ENCODE measurements around the gene B3GNT5. TPM values are rescaled to one million over a fixed set of nuclear protein-coding genes. Genes with fewer than 3 reads are reported as not detected.

Gene B3GNT5
- total and polyA plus RNA-seq, 3 donors from 2014 or later: 5.9 to 18.3 (median 6.3) TPM

DNA sequence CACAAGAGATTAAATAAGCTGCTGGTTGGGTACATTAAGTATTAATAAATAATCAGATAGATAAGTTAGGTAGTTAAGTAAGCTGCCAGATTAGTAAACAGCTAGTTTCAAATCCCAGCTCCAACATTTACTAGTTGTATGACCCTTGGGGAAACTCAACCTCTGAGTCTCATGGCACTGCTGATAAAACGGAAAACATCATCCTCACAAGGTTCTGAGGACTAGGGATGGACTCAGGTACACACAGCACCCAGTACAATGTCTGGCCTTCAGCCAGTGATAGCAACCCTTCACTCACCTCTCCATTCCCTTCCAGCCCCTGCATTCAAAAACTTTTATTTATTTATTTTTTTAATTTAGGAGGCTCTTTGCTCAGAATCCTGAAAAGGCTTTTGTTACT, 32.3 kb downstream of the B3GNT5 start:
- intact Hi-C loops (cut with DNase I; ENCODE audit: low total_unique reads): no loop called here
- Histone ChIP-seq H3K9me3 (no peaks in the 10 kb centered on the region), H3K4me3 (no peak overlapping the region), H3K36me3 (ENCODE audit: low read depth, missing control alignments) (no peaks in the 10 kb centered on the region), H3K4me1 (no peaks in the 10 kb centered on the region), H3K27me3 (no peaks in the 10 kb centered on the region), H3K27ac (no peak overlapping the region)
- DNase-seq: no peak
- no peak for TF ChIP-seq POLR2A (IDR thresholded peaks at IDR 0.05)
- TF ChIP-seq, protein P1, sequence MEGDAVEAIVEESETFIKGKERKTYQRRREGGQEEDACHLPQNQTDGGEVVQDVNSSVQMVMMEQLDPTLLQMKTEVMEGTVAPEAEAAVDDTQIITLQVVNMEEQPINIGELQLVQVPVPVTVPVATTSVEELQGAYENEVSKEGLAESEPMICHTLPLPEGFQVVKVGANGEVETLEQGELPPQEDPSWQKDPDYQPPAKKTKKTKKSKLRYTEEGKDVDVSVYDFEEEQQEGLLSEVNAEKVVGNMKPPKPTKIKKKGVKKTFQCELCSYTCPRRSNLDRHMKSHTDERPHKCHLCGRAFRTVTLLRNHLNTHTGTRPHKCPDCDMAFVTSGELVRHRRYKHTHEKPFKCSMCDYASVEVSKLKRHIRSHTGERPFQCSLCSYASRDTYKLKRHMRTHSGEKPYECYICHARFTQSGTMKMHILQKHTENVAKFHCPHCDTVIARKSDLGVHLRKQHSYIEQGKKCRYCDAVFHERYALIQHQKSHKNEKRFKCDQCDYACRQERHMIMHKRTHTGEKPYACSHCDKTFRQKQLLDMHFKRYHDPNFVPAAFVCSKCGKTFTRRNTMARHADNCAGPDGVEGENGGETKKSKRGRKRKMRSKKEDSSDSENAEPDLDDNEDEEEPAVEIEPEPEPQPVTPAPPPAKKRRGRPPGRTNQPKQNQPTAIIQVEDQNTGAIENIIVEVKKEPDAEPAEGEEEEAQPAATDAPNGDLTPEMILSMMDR (IDR thresholded peaks at IDR 0.05): no peak
- whole genome bisulfite sequencing, 2 donors: 75 to 79% methylated on average over 1 of the region's 1 CpG

DNA sequence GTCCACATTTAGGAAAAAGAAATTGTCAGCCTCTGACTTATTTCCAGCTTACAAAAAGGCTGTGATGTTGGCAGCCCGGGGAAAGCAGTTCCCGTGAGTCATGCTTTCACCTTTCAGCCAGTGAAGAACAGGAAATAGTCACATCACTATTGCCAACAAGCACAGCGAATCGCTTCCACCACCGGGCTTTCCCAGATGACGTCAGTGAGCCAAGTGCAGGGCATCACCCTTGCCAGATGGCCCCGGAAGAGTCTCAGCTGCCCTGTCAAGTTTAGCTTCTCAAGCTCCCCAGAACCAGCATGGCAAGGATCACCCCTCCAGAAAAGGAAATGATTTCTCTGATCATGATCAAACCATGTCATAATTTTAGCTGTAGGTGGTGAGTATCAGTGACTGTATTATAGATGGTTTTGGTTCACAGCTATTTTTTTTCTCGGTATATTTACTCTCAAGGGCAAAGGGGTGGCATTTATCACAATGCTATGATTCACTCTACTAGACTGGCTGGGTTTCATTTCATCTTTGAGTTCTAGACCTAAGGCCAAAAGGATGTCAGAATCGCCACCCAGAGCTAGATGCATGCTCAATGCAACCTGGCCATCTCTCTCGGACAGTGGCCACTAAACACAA, 32.9 kb downstream of the B3GNT5 start:
- no peak for TF ChIP-seq POLR2A (IDR thresholded peaks at IDR 0.05)
- TF ChIP-seq, protein P1 (IDR thresholded peaks at IDR 0.05): no peak
- DNase-seq: peak; percentile 59
- H3K4me3 ChIP-seq: no peak overlapping the region
- no peaks in the 10 kb centered on the region for H3K36me3 ChIP-seq (ENCODE audit: low read depth, missing control alignments)
- no peaks in the 10 kb centered on the region for H3K27me3 ChIP-seq
- 42 to 44% methylated on average over 10 of the region's 10 CpGs for WGBS, 2 donors
- H3K9me3 ChIP-seq: no peaks in the 10 kb centered on the region
- H3K27ac ChIP-seq: peak overlapping the region in 1 of 2 donors; percentile 14
- no peaks in the 10 kb centered on the region for H3K4me1 ChIP-seq
- intact Hi-C loops (cut with DNase I; ENCODE audit: low total_unique reads): no loop called here

DNA sequence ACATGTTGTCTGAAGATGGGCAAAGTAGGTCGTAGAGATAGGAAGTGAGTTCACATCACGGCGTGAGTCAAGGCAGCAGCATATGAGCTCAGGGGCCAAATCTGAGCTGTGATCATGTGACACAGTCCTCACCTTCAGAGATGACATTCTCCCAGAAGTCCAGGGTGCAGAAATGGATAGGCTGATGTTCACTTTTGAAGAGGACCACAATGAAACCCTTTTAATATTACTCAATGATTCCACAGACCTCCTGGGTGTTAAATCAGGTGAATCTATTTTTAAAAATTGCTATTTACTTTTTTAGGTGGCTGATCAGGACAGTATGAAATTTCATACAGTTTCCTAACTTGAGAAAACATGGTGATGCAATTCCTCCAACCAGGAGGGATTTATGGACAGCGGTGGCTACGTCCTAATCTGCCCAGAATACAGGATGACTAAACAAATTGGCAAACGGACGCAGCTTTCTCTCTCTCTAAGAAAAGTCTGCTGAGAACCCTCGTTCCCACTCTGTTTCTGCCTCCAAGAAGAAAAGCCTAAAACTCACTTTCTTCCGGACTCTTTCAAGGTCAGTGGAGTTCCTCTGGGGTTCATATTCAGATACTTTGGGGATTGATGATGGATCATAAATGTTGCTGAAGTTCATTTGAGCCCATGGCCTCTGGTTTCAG, 34.4 kb downstream of the B3GNT5 start:
- Histone ChIP-seq H3K36me3 (ENCODE audit: low read depth, missing control alignments) (no peaks in the 10 kb centered on the region), H3K4me3 (no peak overlapping the region), H3K27me3 (no peaks in the 10 kb centered on the region), H3K9me3 (no peaks in the 10 kb centered on the region), H3K4me1 (no peaks in the 10 kb centered on the region), H3K27ac (no peak overlapping the region)
- no peak for DNase-seq
- TF ChIP-seq POLR2A (IDR thresholded peaks at IDR 0.05): no peak
- TF ChIP-seq, protein P1 (IDR thresholded peaks at IDR 0.05): no peak
- intact Hi-C loops (cut with DNase I; ENCODE audit: low total_unique reads): no loop called here
- WGBS, 2 donors: 61 to 82% methylated on average over 9 of the region's 9 CpGs

DNA sequence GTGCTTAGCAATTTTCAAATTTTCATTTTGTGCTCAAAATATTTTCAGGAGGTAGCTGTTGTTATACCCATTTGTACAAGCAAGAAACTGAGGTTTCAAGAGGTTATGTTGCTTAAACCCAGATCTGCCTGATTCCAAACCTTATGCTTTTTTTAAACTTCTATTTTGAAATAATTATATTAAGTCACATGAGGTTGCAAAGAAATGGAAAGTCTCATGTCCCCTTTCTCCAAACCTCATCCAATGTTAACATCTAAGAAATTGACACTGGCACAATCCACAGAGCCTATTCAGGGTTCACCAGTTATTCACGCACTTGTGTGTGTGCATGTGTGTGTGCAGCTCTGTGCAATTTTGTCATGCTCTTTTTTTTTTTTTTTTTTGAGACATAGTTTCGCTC, 35.1 kb downstream of the B3GNT5 start:
- Histone ChIP-seq H3K9me3 (no peaks in the 10 kb centered on the region), H3K4me3 (no peak overlapping the region)

More for the DNA sequence above, 35.1 kb downstream of the B3GNT5 start:
- no peaks in the 10 kb centered on the region for H3K4me1 ChIP-seq
- no peaks in the 10 kb centered on the region for H3K27me3 ChIP-seq
- intact Hi-C loops (cut with DNase I; ENCODE audit: low total_unique reads): no loop called here
- no peak for TF ChIP-seq POLR2A (IDR thresholded peaks at IDR 0.05)
- TF ChIP-seq, protein P1 (IDR thresholded peaks at IDR 0.05): no peak
- no peak overlapping the region for H3K27ac ChIP-seq
- no peak for DNase-seq
- WGBS, 2 donors: 94 to 96% methylated on average over 2 of the region's 2 CpGs
- H3K36me3 ChIP-seq (ENCODE audit: low read depth, missing control alignments): no peaks in the 10 kb centered on the region

Data from testis (tissue), 3 donors.